HepG2 (cell line): ENCODE measurements around the gene SPATA33. TPM values are rescaled to one million over a fixed set of nuclear protein-coding genes. Genes with fewer than 3 reads are reported as not detected.

ENCODE experiments used
- ATAC-seq: fragments of 200-7000 bp; cut with Tn5 transposase; 3 replicates; pipeline ENCODE4 v1.9.1; 2020; ENCODE audit warnings: mild to moderate bottlenecking, moderate library complexity
- BruUV-seq: library from RNA; stranded (reverse); fragments of 400-500 nt; replicated peaks from 2 replicates; lab custom pipeline; 2021; lab: Mats Ljungman, UMichigan
- CTCF ChIA-PET: fragments of 300-600 bp; formaldehyde crosslinking; extraction: SDS; loops from one replicate; lab custom pipeline; 2021; ENCODE audit warnings: low total read pairs, inconsistent platforms, low intra/inter-chr PET ratio; lab: Yijun Ruan, JAX
- POLR2A ChIA-PET: fragments of 350-600 bp; sonication (Branson Sonifier 250); formaldehyde crosslinking; loops from one replicate; lab custom pipeline; 2020; ENCODE audit warnings: antibody characterized with exemption, inconsistent platforms; lab: Yijun Ruan, JAX
- DNase-seq: peaks from one replicate; pipeline ENCODE4 v3.0.0-alpha.2; 2015; ENCODE audit warnings: low spot score
- FAIRE-seq: peaks from 3 replicates; lab custom pipeline; 2011; peaks lifted over from hg19 to GRCh38; lab: Jason Lieb, UNC
- H2AFZ ChIP-seq: one replicate; pipeline ENCODE4 v1.6.1; 2011; ENCODE audit warnings: low read length, inconsistent platforms
- H3K27ac ChIP-seq: fragments of 300-600 bp; 3 replicates; pipeline ENCODE4 v1.8.0; 2011; ENCODE audit warnings: mixed run types, mild to moderate bottlenecking, mixed read lengths, low read length, inconsistent platforms; ENCODE audit not compliant: insufficient read depth; ENCODE audit errors: extremely low read length
- H3K27me3 ChIP-seq, 2 experiments: fragments of 200-600 bp in 1 of 2; 2 replicates in 1 of 2; 3 replicates in 1 of 2; pipeline versions ENCODE4 v1.6.0 to v1.8.0; 2011; ENCODE audit warnings: low read length in 2 of 2, mild to moderate bottlenecking in 2 of 2, moderate library complexity in 2 of 2, inconsistent platforms in 1 of 2; ENCODE audit not compliant: insufficient read depth in 2 of 2, control insufficient read depth in 1 of 2
- H3K36me3 ChIP-seq, 2 experiments: fragments of 200-600 bp in 1 of 2; replicated peaks in 1 of 2; 2 replicates in 1 of 2; 3 replicates in 1 of 2; pipeline versions ENCODE4 v1.5.1 to v1.8.0; 2011; ENCODE audit warnings: low read length in 2 of 2, inconsistent platforms in 1 of 2; ENCODE audit not compliant: insufficient read depth in 2 of 2, control insufficient read depth in 1 of 2
- H3K4me1 ChIP-seq: 2 replicates; pipeline ENCODE4 v1.5.1; 2012; ENCODE audit warnings: low read length, inconsistent platforms; ENCODE audit not compliant: insufficient read depth
- H3K4me2 ChIP-seq: 2 replicates; pipeline ENCODE4 v1.6.0; 2011; ENCODE audit warnings: low read depth, low read length, inconsistent platforms
- H3K4me3 ChIP-seq, 3 experiments: fragments of 200-600 bp in 1 of 3; sonication (generic), shearing (Covaris generic) in 1 of 3; replicated peaks in 1 of 3; 2 replicates each; pipeline ENCODE4 v1.5.1; 2011 to 2016; ENCODE audit warnings: low read length in 3 of 3, inconsistent platforms in 2 of 3, low read depth in 2 of 3, mild to moderate bottlenecking in 2 of 3, control low read depth in 1 of 3, mixed read lengths in 1 of 3; ENCODE audit not compliant: insufficient read depth in 1 of 3
- H3K79me2 ChIP-seq: one replicate; pipeline ENCODE4 v1.6.1; 2011; ENCODE audit warnings: low read length, inconsistent platforms; ENCODE audit not compliant: insufficient read depth
- H3K9ac ChIP-seq: 2 replicates; pipeline ENCODE4 v1.6.0; 2011; ENCODE audit warnings: mild to moderate bottlenecking, low read depth, low read length, inconsistent platforms; ENCODE audit not compliant: insufficient read depth
- H3K9me3 ChIP-seq: 2 replicates; pipeline ENCODE4 v1.5.1; 2012; ENCODE audit warnings: mild to moderate bottlenecking, low read length
- H4K20me1 ChIP-seq: 2 replicates; pipeline ENCODE4 v1.6.0; 2011; ENCODE audit warnings: inconsistent platforms, mild to moderate bottlenecking, low read length, moderate library complexity; ENCODE audit not compliant: insufficient read depth
- AGO2 ChIP-seq: fragments of 200-400 bp; formaldehyde crosslinking; optimal IDR thresholded peaks from 2 replicates; pipeline ENCODE3; 2017; ENCODE audit warnings: mild to moderate bottlenecking, low read depth, low read length, moderate library complexity
- ATM ChIP-seq: fragments of 450-650 bp; IDR thresholded peaks from 2 replicates; pipeline ENCODE4 v1.7.1; 2017; ENCODE audit warnings: mild to moderate bottlenecking, borderline replicate concordance
- HOXA9 ChIP-seq: sonication (generic); formaldehyde crosslinking; IDR thresholded peaks from 2 replicates; pipeline ENCODE4 v1.8.1; 2022; ENCODE audit warnings: missing genetic modification reagents, mild to moderate bottlenecking, moderate library complexity, borderline replicate concordance
- SIN3B ChIP-seq: fragments of 150-350 bp; IDR thresholded peaks from 2 replicates; pipeline ENCODE4 v1.6.1; 2014; ENCODE audit warnings: low read length
- TSC22D2 ChIP-seq: sonication (generic); formaldehyde crosslinking; IDR thresholded peaks from 2 replicates; pipeline ENCODE4 v1.5.1; 2020; ENCODE audit warnings: missing genetic modification reagents, mild to moderate bottlenecking, borderline replicate concordance
- ZFP36L1 ChIP-seq: sonication (generic); formaldehyde crosslinking; IDR thresholded peaks from 2 replicates; pipeline ENCODE4 v1.8.0; 2022; ENCODE audit warnings: mild to moderate bottlenecking, missing genetic modification reagents, moderate library complexity
- WGBS: methylation state at CpG from one replicate; pipeline ENCODE4 v1.1.6; 2017; ENCODE audit warnings: low lambda C conversion rate; 5-methylcytosine and 5-hydroxymethylcytosine counted together
- in situ Hi-C: cut with HindIII; loops from 2 replicates; pipeline ENCODE4 v1.10.0; 2017; ENCODE audit warnings: low pct_unique_long_range_greater_than_20kb; ENCODE audit not compliant: extremely low pct_ligation_motif_present
- intact Hi-C: fragments of 100-400 bp; cut with micrococcal nuclease; formaldehyde crosslinking; loops from one replicate; pipeline ENCODE4 v1.10.0; 2022; ENCODE audit not compliant: unreplicated experiment
- polyA plus RNA-seq, 8 experiments: library from polyadenylated mRNA; depleted of rRNA in 3 of 8; stranded (reverse) in 7 of 8; unstranded in 1 of 8; fragments of >200 nt; fragmentation: Illumina TruSeq in 4 of 8; extraction: Trizol in 4 of 8; gene quantifications; 2 replicates each; pipeline versions ENCODE4 v1.2.1 to v1.2.3, GENCODE V29; 2011 to 2016; ENCODE audit warnings: low read depth in 4 of 8, missing spikeins in 1 of 8, mixed read lengths in 1 of 8; ENCODE audit not compliant: insufficient read depth in 1 of 8
- total RNA-seq, 5 experiments: library from RNA; depleted of rRNA; stranded (reverse); fragments of >200 nt; fragmentation: Illumina TruSeq; extraction: Trizol; gene quantifications; 2 replicates each; pipeline ENCODE4 v1.2.3, GENCODE V29; 2016; ENCODE audit warnings: low read depth in 1 of 5
- TF ChIP-seq, protein P1 (sequence below): IDR thresholded peaks from 2 replicates; pipeline ENCODE4 v1.6.1; 2016; ENCODE audit warnings: missing compliant biosample characterization, missing genetic modification reagents, borderline replicate concordance
- TF ChIP-seq, protein P2 (sequence below): sonication (generic); formaldehyde crosslinking; conservative IDR thresholded peaks from 2 replicates; pipeline ENCODE4 v1.8.0; 2022; ENCODE audit warnings: missing genetic modification reagents

The SPATA33 gene
- total and polyA plus RNA-seq, 2 of the 13 experiments (the other 11 are each of a cell fraction or from before 2014, with no cell fraction given): 5.7 to 11.0 TPM

DNA sequence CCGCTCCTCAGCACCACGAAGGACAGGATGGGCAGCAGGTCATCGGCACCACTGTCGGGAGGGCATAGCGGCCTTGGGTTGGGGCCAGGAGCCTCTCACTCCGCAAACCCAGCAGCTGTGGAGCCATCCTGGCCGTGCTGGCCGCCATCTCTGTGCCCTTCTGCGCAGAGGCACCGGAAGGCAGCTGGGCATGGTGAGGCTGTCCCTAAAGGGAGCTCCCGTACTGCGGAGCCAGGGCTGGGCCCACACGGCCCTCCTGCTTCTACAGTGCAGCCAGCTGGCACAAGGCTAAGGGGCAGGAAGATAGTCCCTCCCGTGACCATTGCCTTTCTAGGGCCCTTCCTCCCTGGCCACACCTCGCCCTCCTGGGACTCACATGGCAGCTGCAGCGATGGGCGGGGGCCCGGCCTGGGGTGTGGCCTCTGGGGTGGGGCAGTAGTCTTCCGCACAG lies 50.9 kb downstream of the SPATA33 start:
- no peak for TF ChIP-seq ATM
- TF ChIP-seq ZFP36L1 (CRISPR knock-in tag): no peak
- TF ChIP-seq HOXA9: no peak
- TF ChIP-seq, protein P1, sequence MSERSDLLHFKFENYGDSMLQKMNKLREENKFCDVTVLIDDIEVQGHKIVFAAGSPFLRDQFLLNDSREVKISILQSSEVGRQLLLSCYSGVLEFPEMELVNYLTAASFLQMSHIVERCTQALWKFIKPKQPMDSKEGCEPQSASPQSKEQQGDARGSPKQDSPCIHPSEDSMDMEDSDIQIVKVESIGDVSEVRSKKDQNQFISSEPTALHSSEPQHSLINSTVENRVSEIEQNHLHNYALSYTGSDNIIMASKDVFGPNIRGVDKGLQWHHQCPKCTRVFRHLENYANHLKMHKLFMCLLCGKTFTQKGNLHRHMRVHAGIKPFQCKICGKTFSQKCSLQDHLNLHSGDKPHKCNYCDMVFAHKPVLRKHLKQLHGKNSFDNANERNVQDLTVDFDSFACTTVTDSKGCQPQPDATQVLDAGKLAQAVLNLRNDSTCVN (CRISPR knock-in tag): no peak
- TF ChIP-seq, protein P2, sequence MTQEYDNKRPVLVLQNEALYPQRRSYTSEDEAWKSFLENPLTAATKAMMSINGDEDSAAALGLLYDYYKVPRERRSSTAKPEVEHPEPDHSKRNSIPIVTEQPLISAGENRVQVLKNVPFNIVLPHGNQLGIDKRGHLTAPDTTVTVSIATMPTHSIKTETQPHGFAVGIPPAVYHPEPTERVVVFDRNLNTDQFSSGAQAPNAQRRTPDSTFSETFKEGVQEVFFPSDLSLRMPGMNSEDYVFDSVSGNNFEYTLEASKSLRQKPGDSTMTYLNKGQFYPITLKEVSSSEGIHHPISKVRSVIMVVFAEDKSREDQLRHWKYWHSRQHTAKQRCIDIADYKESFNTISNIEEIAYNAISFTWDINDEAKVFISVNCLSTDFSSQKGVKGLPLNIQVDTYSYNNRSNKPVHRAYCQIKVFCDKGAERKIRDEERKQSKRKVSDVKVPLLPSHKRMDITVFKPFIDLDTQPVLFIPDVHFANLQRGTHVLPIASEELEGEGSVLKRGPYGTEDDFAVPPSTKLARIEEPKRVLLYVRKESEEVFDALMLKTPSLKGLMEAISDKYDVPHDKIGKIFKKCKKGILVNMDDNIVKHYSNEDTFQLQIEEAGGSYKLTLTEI (CRISPR knock-in tag): no peak
- TF ChIP-seq AGO2: peak; percentile 64
- no peak for TF ChIP-seq SIN3B
- no peak for TF ChIP-seq TSC22D2
- Histone ChIP-seq H3K27ac (no peak overlapping the region), H3K9me3 (no peaks in the 10 kb centered on the region), H3K79me2 (no peaks in the 10 kb centered on the region), H4K20me1 (no peaks in the 10 kb centered on the region), H3K27me3 (no peaks in the 10 kb centered on the region), H3K9ac (no peak overlapping the region), H2AFZ (no peak overlapping the region), H3K36me3 (no peaks in the 10 kb centered on the region; a peak in 1 of 5 replicates), H3K4me1 (no peaks in the 10 kb centered on the region), H3K4me2 (no peak overlapping the region), H3K4me3 (no peak overlapping the region)
- FAIRE-seq: no peak
- DNase-seq: no peak
- in situ Hi-C loops: loop anchor here (5.0 kb wide), 1 partner anchor 69 kb away; no protein-coding TSS in a partner anchor
- intact Hi-C loops: loop anchor here (10.0 kb wide), 1 partner anchor 116 kb away; the partner anchor contains the start of gene SPIRE2
- POLR2A ChIA-PET: no interaction called here
- no peak for ATAC-seq
- WGBS: 98% methylated on average over 6 of the region's 19 CpGs
- CTCF ChIA-PET: no interaction called here
- no TSS peak for BruUV-seq
